ENCODE data around the gene RBM4B.
A peak's percentile ranks its signal among the peaks of the same experiment; 100 is the strongest.
"Not testable (repeated sequence)": the region's sequence is repeated elsewhere in the genome, so short reads cannot be mapped to it uniquely, and the experiment has no call there.

Gene RBM4B

DNA sequence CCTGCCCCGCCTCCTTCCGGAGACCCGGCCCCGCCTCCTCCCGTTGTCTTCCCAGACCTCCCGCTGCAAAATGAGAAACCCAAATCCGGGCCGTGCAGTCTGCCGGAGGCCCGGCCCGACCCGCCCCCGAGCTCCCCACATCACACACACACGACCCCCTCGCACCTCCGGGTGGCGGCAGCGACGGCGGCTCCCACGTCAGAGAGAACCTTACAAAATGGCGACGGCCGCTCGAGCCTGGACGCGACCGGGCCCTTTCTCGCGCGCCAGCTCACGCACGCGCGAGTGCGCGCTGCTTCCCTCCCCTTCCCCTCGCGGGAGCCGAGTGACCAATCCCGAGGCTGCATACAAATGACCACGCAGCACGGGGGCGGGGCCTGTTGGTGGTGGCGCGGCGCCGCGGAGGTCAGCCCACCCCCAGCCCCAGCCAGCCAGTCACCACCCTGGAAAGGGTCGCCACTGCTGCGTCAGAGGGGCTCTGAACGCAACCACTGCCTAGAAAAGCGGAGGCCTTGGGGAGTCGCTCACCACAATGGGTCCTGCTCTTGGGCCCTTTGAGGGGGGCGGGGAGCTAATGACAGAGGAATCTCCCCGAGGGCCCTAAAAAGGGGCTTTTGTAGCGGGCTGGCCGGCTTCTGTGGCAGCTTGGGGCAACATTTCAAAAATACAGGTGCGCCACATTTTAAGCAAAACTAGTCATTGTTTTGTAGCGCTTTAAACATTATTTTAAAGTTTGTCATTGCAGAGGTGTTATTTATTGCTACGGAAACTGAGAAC, at the start of gene RBM4B:
Gene RBM4B, minus strand, starts transcription at position 289 of the 777 bp plus-strand sequence. CDS start 808 bp downstream, outside the sequence.
- peak; percentile 91 to 94 for DNase-seq (ENCODE audit: low read depth in 2 of 2)

DNA sequence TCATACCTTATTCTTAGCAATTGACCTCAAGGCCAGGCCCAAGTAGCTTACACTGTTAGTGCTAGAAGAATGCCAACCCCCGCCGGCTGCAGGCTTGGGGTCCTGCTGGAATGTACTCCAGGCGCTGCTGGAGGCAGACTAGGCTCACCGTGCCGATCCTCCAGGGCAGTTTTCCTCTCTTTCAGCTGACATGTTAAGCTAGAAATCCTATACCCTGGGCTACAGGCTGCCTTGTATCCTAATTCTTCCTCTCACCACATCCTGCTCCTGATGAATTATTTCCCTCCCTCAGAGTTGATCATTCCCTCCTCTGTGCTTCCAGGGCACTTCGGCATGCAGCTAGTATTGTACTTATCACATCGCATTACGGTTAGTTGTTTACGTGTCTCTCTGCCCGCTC, 48.0 kb upstream of the RBM4B start:
- no peak for DNase-seq (ENCODE audit: low read depth in 2 of 2)

DNA sequence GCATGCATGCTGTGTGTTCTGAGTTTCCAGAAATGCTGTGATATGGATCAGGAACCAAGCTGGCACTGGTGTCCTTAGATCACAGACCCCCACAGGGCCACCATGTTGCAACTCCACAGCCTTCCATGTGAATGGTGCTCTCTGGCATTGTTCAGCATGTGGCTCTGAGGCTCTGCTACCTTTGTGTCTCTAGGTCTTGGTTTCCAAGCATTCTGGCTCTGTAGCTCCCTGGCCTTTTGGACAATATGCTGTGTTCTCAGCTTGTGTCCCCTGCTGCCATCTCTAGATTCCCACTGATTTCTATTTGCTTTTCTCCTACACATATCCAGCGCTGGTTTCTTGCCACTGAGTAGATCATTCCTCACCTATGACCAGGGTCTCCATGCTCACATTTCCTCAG, 47.4 kb upstream of the RBM4B start:
- DNase-seq (ENCODE audit: low read depth in 2 of 2), result no peak

GRCh38 chr11:66724167-66724566, 46.5 kb upstream of the RBM4B start:
- not testable (repeated sequence) for DNase-seq (ENCODE audit: low read depth in 2 of 2)

- no peak for DNase-seq (ENCODE audit: low read depth in 2 of 2)
These were observed 46.0 kb upstream of the RBM4B start for GRCh38 chr11:66723693-66724092.

DNA sequence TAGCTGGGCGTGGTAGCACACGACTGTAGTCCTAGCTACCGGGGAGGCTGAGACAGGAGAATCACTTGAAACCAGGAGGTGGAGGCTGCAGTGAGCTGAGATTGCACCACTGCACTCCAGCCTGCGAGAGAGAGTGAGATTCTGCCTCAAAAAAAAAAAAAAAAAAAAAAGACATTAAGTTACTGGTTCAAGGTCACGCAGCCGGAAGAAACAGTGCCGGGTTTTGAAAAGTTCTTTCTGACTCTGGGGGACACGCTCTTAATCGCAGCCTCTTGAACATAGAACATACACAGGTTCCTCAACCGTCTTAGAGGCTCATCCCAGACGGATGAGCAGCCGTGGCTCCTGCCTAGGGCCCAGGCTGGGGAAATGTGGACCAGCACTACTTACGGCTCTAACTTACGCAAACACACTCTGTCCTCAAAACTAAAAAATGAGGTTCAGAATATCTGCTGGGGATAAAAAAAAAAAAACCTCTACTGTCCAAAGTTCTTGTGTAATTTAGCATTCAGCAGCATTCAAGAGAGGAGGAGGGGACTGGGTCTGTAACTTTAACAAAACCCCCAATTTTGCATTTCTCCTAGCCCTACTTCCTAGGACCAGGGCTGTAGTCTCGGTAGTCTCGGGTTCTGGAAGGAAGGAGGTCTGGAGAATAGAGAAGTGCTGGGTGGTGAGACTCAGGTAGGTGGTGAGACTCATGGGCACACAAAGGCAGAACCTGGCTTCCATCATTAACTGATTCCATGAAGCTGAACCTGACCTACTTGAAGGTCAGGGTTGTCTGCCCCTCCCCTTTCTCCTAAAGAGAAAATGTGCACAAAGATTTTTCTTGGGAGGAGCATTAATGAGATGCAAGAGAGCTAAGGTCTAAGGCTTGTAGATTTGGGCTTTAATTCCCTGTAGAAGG, 45.3 kb upstream of the RBM4B start:
- DNase-seq (ENCODE audit: low read depth in 2 of 2), result no peak

- DNase-seq (ENCODE audit: low read depth in 2 of 2), result no peak
These were observed 44.3 kb upstream of the RBM4B start for GRCh38 chr11:66721939-66722338.

DNA sequence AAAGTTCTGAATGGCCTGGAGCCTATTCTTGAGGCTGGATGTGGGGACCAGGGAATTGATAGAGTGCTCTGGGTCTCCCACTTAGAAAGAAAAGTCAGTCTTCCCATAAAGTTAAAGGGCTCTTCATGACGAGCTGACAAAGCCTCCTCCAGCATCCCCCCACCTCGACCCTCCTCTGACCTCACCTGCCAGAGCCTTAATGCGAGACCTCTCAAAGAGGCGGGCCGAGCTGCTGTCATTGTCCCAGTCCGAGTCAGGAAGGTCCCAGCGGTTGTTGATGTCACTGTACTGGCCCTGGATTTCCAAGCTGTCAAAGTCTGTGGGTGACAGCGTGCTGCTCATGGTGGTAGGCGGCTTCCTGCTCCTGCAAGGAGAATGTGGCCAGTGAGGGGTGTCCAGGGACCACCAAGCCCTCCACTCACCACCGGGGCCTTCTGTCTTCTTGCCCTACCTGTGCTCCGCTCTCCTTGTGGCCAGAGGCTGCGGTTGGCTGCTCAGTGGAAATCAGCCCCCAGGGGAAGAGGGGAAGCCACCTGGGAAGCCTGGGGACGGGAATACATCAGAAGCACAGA, 43.3 kb upstream of the RBM4B start:
- DNase-seq (ENCODE audit: low read depth in 2 of 2), result no peak

- peak in 1 of 2 donors; percentile 31 for DNase-seq (ENCODE audit: low read depth in 2 of 2)
These were observed 42.7 kb upstream of the RBM4B start for GRCh38 chr11:66720223-66720898.

DNA sequence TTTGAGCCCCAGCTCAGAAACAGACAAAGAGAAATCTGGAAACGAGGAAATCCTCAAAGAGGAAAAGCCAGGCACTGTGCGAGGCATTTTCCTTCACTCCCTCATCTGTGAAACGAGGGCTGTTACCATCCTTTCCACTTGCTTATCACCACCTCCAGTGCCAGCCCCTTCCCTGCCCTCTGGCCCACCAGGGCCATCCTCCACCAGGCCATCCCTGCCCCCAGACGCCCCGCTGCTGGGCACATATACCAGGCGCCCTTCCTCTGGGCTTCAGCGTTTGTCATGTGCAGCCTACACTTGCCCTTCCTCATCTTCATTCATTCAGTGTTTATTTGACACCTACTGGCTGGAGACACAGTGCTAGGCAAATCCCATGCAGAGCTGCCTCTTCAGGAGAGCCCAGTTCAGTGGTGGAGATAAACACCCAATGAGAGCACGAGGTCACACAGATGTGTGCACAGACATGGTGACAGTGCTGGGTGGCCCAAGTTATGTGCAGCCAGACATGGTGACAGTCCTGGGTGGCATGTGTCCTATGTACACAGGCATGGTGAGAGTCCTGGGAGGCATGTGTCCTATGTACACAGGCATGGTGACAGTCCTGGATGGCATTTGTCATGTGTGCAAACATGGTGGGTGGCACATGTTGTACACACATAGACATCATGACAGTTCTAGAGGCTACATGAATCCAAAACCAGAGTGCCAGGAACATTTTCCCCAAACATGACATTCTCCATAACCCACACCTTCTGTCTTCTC, 41.6 kb upstream of the RBM4B start:
- no peak for DNase-seq (ENCODE audit: low read depth in 2 of 2)

DNA sequence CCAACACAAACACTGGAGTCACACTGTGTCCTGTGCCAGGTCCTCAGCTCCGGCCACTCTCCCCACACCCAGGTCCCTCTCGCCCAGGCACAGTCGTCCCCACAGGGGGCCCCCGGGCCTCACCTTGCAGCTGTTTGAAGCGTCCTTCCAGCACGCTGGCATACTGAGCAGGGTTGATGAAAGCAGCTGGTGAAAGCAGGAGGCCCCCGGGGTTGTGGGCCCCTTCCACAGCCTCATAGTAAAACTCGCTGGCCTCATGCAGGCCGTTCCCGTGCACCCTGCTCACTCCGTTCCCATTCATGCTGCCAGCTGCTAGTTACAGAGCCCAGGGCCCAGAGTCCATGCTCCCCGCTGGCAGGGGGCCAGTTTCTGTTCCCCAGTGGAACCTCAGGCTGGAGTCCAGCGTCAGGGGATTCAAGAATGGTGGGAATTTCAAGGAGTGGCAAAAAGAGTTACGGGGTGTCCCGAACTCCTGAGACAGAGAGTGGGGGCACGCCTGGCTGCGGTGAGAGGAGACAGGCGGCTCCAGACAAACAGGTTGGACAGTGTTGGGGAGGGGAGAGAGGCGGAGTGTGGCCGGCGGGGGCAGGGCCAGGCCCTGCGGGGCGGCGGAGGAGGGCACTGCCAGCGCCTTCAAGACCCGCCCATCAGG, 40.8 kb upstream of the RBM4B start:
- no peak for DNase-seq (ENCODE audit: low read depth in 2 of 2)

GRCh38 chr11:66717925-66718319, 40.2 kb upstream of the RBM4B start:
- no peak for DNase-seq (ENCODE audit: low read depth in 2 of 2)

GRCh38 chr11:66716996-66717395, 39.3 kb upstream of the RBM4B start:
- DNase-seq (ENCODE audit: low read depth in 2 of 2), result no peak

DNA sequence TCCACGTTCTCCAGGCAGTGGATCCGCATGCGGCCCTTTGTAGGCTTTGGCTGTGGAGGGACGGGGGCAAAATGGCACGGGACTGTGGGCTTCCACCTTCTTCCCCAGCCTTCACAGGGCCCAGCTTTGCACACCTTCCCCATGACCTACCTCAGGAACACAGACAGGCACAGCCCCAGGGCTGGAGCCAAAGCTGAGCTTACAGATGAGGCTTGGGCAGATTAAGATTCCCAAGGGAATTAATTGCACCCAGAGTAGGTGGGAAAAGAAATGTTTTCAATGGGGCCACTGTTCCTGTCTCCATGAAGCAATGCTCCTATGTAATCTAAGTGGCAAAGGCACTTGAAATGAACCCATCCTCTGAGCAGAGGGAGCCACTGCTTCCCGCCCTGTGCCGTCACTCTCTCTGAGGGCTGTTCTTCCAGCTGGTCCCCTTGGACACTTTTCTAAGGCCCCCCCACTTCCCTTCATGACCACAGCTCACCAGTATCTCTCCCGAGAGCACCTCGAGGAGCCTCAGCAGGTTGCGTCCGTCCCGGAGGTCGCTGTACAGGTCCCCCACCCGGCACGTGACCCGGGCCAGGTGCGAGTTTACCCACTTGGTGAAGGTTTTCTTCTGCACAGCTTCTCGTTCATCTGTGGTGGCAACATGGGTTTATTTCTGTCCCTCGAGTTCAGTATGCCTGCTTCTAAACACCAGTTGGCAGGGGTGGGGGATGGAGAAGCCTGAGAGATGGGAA, 37.8 kb upstream of the RBM4B start:
- DNase-seq (ENCODE audit: low read depth in 2 of 2), result no peak

GRCh38 chr11:66713746-66714480, 36.2 kb upstream of the RBM4B start:
- DNase-seq (ENCODE audit: low read depth in 2 of 2), result no peak

GRCh38 chr11:66710384-66710930, 32.8 kb upstream of the RBM4B start:
- no peak for DNase-seq (ENCODE audit: low read depth in 2 of 2)

DNA sequence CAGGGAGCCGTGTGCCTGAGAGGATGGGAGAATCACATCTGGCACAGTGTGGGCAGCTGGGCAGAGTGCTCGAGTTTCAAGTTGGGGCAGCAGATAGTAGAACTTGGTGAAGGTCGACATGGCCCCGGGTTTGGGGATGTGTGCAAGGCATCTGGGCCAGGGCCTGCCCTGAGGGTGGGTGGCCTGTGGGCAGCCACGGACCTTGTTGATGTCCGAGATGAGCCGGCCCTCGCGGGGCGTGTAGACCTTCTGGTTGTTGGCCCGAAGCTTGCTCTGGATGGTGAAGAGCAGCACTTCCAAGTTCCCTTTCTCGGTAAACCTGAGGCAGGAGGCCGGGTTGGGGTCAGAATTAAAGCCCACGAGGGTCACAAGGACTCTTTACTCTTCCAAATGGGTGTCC, 31.0 kb upstream of the RBM4B start:
- DNase-seq (ENCODE audit: low read depth in 2 of 2), result no peak

- no peak for DNase-seq (ENCODE audit: low read depth in 2 of 2)
These were observed 30.4 kb upstream of the RBM4B start for GRCh38 chr11:66708094-66708493.

DNA sequence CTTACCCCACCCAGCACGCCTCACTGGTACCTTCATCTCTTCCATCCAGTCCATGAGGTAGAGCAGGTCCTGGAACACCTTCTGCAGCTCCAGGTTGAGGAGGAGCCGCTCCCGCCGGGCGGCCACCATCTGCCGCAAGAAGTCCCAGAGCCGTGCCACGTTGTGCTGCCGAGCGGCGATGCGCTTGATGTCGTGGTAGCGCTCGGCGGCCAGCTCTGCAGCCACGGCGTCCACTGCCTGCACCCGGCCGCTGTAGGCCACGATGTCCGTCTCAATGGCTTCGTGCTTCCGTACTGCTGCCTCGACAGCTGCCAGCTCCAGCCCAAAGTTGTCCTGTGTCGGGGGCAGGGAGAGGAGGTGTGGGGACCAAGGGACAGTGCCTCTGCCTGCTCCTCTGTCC, 29.8 kb upstream of the RBM4B start:
- no peak for DNase-seq (ENCODE audit: low read depth in 2 of 2)
